HepG2 (cell line): ENCODE measurements around the gene HOXA5. TPM values are rescaled to one million over a fixed set of nuclear protein-coding genes. Genes with fewer than 3 reads are reported as not detected.

Experiments used
- AGO1 ChIP-seq: fragments of 200-400 bp; formaldehyde crosslinking; IDR thresholded peaks from 2 replicates; pipeline ENCODE4 v1.6.1; 2017; ENCODE audit warnings: mild to moderate bottlenecking, low read depth, low read length, moderate library complexity; ENCODE audit not compliant: poor library complexity, severe bottlenecking
- HIC2 ChIP-seq: sonication (generic); formaldehyde crosslinking; IDR thresholded peaks from 2 replicates; pipeline ENCODE4 v1.9.0; 2022; ENCODE audit warnings: low read depth, missing genetic modification reagents
- KDM5B ChIP-seq: sonication (generic); formaldehyde crosslinking; IDR thresholded peaks from 2 replicates; pipeline ENCODE4 v1.4.0; 2020; ENCODE audit warnings: missing genetic modification reagents, mild to moderate bottlenecking, borderline replicate concordance
- MTA3 ChIP-seq: sonication (generic); formaldehyde crosslinking; IDR thresholded peaks from 2 replicates; pipeline ENCODE4 v1.4.0; 2020; ENCODE audit warnings: missing genetic modification reagents
- MXD4 ChIP-seq: IDR thresholded peaks from 2 replicates; pipeline ENCODE4 v1.6.1; 2016; ENCODE audit warnings: mild to moderate bottlenecking, missing biosample characterization, missing genetic modification reagents
- REL ChIP-seq: sonication (generic); formaldehyde crosslinking; conservative IDR thresholded peaks from 2 replicates; pipeline ENCODE4 v1.8.0; 2022; ENCODE audit warnings: mild to moderate bottlenecking, missing genetic modification reagents, moderate library complexity
- ZBTB3 ChIP-seq: sonication (generic); formaldehyde crosslinking; IDR thresholded peaks from 2 replicates; pipeline ENCODE4 v1.4.0; 2020; ENCODE audit warnings: low read depth, mild to moderate bottlenecking, moderate library complexity, missing genetic modification reagents, borderline replicate concordance
- ZNF275 ChIP-seq: sonication (generic); formaldehyde crosslinking; IDR thresholded peaks from 2 replicates; pipeline ENCODE4 v1.8.0; 2022; ENCODE audit warnings: missing genetic modification reagents, mild to moderate bottlenecking, inconsistent platforms, borderline replicate concordance
- ZNF33A ChIP-seq: sonication (generic); formaldehyde crosslinking; IDR thresholded peaks from 2 replicates; pipeline ENCODE4 v1.5.1; 2020; ENCODE audit warnings: missing genetic modification reagents, mild to moderate bottlenecking, moderate library complexity, borderline replicate concordance
- ZNF615 ChIP-seq: sonication (generic); formaldehyde crosslinking; IDR thresholded peaks from 2 replicates; pipeline ENCODE4 v1.5.0; 2020; ENCODE audit warnings: mild to moderate bottlenecking, missing genetic modification reagents, borderline replicate concordance
- polyA plus RNA-seq, 8 experiments: library from polyadenylated mRNA; depleted of rRNA in 3 of 8; stranded (reverse) in 7 of 8; unstranded in 1 of 8; fragments of >200 nt; fragmentation: Illumina TruSeq in 4 of 8; extraction: Trizol in 4 of 8; gene quantifications; 2 replicates each; pipeline versions ENCODE4 v1.2.1 to v1.2.3, GENCODE V29; 2011 to 2016; ENCODE audit warnings: low read depth in 4 of 8, missing spikeins in 1 of 8, mixed read lengths in 1 of 8; ENCODE audit not compliant: insufficient read depth in 1 of 8
- total RNA-seq, 5 experiments: library from RNA; depleted of rRNA; stranded (reverse); fragments of >200 nt; fragmentation: Illumina TruSeq; extraction: Trizol; gene quantifications; 2 replicates each; pipeline ENCODE4 v1.2.3, GENCODE V29; 2016; ENCODE audit warnings: low read depth in 1 of 5
- TF ChIP-seq, protein P1 (sequence below): sonication (generic); formaldehyde crosslinking; IDR thresholded peaks from 2 replicates; pipeline ENCODE4 v1.4.0; 2020; ENCODE audit warnings: mild to moderate bottlenecking, missing genetic modification reagents
- TF ChIP-seq, protein P2 (sequence below): sonication (generic); formaldehyde crosslinking; IDR thresholded peaks from 2 replicates; pipeline ENCODE4 v1.5.0; 2020; ENCODE audit warnings: mild to moderate bottlenecking, missing genetic modification reagents

Gene HOXA5
- total and polyA plus RNA-seq, 2 of the 13 experiments (the other 11 are each of a cell fraction or from before 2014, with no cell fraction given) = 3.2 to 3.6 TPM

DNA sequence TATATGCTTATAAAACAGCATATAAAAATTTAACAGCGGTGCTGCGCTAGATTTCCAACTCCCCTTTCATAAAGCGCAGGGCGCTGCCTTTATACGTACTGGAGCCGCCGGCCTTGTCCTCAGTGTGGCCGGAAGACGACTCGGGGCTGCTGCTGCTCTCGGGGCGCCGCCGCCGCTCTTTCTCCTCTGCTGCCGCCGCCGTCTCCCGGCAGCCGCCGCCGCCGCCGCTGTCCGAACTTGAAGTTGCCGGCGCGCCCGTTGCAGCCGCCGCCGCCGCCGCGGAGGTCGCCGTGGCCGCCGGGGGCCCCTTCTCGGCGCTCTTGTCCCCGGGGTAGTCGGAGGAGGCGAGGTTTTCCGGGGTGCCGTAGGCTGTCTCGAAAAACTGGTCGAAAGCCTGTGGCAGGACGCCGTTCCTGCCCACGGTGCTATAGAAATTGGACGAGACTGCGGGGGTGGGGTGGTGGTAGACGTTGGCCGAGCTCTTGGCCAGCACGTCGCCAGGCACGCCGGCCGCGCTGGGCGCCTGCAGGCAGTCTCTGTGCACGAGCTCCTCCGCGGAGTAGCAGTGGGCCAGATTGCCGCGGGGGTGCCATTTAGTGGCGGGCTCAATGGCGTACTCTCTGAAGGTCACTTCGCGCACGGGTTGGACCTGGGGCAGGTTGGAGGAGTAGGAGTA, 41.0 kb upstream of the HOXA5 start (continued):
- TF ChIP-seq AGO1 (no peak), KDM5B (CRISPR knock-in tag) (no peak), MXD4 (CRISPR knock-in tag) (no peak), ZNF615 (CRISPR knock-in tag) (no peak), MTA3 (no peak), HIC2 (CRISPR knock-in tag) (no peak), ZNF33A (CRISPR knock-in tag) (no peak), ZBTB3 (CRISPR knock-in tag) (no peak), REL (CRISPR knock-in tag) (no peak), ZNF275 (CRISPR knock-in tag) (no peak)
- TF ChIP-seq, protein P1, sequence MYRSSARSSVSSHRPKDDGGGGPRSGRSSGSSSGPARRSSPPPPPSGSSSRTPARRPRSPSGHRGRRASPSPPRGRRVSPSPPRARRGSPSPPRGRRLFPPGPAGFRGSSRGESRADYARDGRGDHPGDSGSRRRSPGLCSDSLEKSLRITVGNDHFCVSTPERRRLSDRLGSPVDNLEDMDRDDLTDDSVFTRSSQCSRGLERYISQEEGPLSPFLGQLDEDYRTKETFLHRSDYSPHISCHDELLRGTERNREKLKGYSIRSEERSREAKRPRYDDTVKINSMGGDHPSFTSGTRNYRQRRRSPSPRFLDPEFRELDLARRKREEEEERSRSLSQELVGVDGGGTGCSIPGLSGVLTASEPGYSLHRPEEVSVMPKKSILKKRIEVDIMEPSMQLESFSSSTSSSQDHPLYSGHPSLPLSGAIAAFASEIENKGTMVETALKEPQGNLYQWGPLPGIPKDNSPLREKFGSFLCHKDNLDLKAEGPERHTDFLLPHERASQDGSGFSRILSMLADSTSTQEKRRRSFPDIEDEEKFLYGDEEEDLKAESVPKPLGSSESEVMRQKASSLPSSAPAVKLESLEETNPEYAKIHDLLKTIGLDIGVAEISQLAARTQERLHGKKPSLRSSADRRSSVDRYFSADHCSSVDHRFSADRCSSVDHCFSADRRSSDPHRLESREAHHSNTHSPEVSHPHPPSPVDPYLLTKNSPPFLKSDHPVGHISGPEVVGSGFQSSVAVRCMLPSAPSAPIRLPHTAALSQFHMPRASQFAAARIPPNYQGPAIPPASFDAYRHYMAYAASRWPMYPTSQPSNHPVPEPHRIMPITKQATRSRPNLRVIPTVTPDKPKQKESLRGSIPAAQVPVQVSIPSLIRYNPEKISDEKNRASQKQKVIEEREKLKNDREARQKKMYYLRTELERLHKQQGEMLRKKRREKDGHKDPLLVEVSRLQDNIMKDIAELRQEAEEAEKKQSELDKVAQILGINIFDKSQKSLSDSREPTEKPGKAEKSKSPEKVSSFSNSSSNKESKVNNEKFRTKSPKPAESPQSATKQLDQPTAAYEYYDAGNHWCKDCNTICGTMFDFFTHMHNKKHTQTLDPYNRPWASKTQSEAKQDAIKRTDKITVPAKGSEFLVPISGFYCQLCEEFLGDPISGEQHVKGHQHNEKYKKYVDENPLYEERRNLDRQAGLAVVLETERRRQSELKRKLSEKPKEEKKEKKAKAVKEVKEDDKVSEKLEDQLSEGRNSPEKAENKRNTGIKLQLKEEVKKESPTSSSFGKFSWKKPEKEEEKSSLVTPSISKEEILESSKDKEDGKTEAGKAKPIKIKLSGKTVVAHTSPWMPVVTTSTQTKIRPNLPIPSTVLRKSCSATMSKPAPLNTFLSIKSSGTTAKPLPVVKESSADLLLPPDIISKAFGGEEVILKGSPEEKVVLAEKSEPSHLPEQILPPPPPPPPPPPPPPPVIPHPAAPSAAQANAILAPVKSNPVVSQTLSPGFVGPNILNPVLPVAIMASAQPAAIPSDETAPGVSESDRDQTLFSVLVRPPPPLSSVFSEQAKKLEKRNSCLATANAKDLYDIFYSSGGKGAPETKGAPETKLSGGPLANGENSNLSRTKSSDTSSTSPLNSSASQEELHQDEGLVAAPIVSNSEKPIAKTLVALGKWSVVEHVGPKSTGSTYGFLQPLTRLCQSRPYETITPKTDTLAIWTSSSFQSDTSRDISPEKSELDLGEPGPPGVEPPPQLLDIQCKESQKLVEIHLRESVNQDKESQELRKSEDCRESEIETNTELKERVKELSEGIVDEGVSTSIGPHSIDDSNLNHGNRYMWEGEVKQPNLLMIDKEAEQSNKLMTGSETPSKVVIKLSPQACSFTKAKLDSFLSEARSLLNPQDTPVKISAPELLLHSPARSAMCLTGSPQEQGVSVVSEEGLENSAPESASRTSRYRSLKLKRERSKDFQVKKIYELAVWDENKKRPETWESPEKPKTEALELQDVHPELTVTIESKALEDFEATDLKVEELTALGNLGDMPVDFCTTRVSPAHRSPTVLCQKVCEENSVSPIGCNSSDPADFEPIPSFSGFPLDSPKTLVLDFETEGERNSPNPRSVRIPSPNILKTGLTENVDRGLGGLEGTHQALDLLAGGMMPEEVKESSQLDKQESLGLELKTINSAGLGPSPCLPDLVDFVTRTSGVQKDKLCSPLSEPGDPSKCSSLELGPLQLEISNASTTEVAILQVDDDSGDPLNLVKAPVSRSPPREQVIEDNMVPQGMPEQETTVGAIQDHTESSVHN (CRISPR knock-in tag) = no peak
- TF ChIP-seq, protein P2, sequence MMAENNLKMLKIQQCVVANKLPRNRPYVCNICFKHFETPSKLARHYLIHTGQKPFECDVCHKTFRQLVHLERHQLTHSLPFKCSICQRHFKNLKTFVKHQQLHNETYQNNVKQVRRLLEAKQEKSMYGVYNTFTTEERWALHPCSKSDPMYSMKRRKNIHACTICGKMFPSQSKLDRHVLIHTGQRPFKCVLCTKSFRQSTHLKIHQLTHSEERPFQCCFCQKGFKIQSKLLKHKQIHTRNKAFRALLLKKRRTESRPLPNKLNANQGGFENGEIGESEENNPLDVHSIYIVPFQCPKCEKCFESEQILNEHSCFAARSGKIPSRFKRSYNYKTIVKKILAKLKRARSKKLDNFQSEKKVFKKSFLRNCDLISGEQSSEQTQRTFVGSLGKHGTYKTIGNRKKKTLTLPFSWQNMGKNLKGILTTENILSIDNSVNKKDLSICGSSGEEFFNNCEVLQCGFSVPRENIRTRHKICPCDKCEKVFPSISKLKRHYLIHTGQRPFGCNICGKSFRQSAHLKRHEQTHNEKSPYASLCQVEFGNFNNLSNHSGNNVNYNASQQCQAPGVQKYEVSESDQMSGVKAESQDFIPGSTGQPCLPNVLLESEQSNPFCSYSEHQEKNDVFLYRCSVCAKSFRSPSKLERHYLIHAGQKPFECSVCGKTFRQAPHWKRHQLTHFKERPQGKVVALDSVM (CRISPR knock-in tag) = no peak
